Panc1 (cell line): ENCODE data around the gene CCDC167.

Experiments
- CTCF ChIP-seq: fragments of 450-650 bp; IDR thresholded peaks from 2 replicates; pipeline ENCODE4 v1.5.1; 2017; ENCODE audit warnings: mild to moderate bottlenecking
- POLR2AphosphoS5 ChIP-seq: IDR thresholded peaks from 2 replicates; pipeline ENCODE4 v1.6.1; 2012; ENCODE audit warnings: mild to moderate bottlenecking, low read depth, low read length, moderate library complexity

GRCh38 chr6:37490536-37491170, 9.0 kb downstream of the CCDC167 start:
- TF ChIP-seq POLR2AphosphoS5, result no peak
- TF ChIP-seq CTCF, result no peak
